HG03280 (cell line): Measurements from ENCODE around the gene PSEN2.
"Not testable (repeated sequence)": the region's sequence is repeated elsewhere in the genome, so short reads cannot be mapped to it uniquely, and the experiment has no call there.

ENCODE experiments used
- ATAC-seq: cut with Tn5 transposase; IDR thresholded peaks from one replicate; pipeline ENCODE4 v1.9.1; 2021; ENCODE audit warnings: mild to moderate bottlenecking, moderate library complexity; ENCODE audit not compliant: unreplicated experiment

PSEN2 gene

GRCh38 chr1:226908913-226909312, 38.5 kb downstream of the PSEN2 start:
- no peak for ATAC-seq

- peak; percentile 49 for ATAC-seq
These were observed 42.3 kb downstream of the PSEN2 start for GRCh38 chr1:226912587-226913176.

- no peak for ATAC-seq
These were observed 45.2 kb downstream of the PSEN2 start for GRCh38 chr1:226915672-226915995.

GRCh38 chr1:226916497-226916896, 46.1 kb downstream of the PSEN2 start:
- no peak for ATAC-seq

GRCh38 chr1:226919587-226919986, 49.2 kb downstream of the PSEN2 start:
- ATAC-seq: no peak

GRCh38 chr1:226919995-226920394, 49.6 kb downstream of the PSEN2 start:
- no peak for ATAC-seq

GRCh38 chr1:226920446-226920894, 50.1 kb downstream of the PSEN2 start:
- ATAC-seq: no peak

GRCh38 chr1:226921504-226921903, 51.1 kb downstream of the PSEN2 start:
- ATAC-seq: no peak

- ATAC-seq: not testable (repeated sequence)
These were observed 59.1 kb downstream of the PSEN2 start for GRCh38 chr1:226929260-226930111.

GRCh38 chr1:226934483-226935237, 64.2 kb downstream of the PSEN2 start:
- ATAC-seq: no peak

GRCh38 chr1:226937940-226938725, 67.7 kb downstream of the PSEN2 start:
- no peak for ATAC-seq

GRCh38 chr1:226938903-226939437, 68.6 kb downstream of the PSEN2 start:
- no peak for ATAC-seq

- peak; percentile 28 for ATAC-seq
These were observed 69.1 kb downstream of the PSEN2 start for GRCh38 chr1:226939438-226940028.

GRCh38 chr1:226940029-226940805, 69.8 kb downstream of the PSEN2 start, which contains the start of gene COQ8A:
Gene COQ8A, plus strand, starts transcription at chr1:226940294. Its CDS starts 21,092 bp downstream, at chr1:226961386.
- ATAC-seq: peak; percentile 96

GRCh38 chr1:226940806-226941067, 70.3 kb downstream of the PSEN2 start:
- ATAC-seq: no peak

- no peak for ATAC-seq
These were observed 72.0 kb downstream of the PSEN2 start for GRCh38 chr1:226942392-226942791.

- ATAC-seq: no peak
These were observed 72.7 kb downstream of the PSEN2 start for GRCh38 chr1:226943156-226943555.

GRCh38 chr1:226943927-226944326, 73.5 kb downstream of the PSEN2 start:
- ATAC-seq: no peak

- ATAC-seq: no peak
These were observed 74.9 kb downstream of the PSEN2 start for GRCh38 chr1:226945106-226945857.
